CD1c-positive myeloid dendritic cell (primary cell): Measurements from ENCODE around the gene VPS54.

ENCODE experiments used
- DNase-seq: peaks from one replicate; pipeline ENCODE4 v3.0.0-alpha.2; 2016; ENCODE audit errors: extremely low spot score

VPS54 gene

DNA sequence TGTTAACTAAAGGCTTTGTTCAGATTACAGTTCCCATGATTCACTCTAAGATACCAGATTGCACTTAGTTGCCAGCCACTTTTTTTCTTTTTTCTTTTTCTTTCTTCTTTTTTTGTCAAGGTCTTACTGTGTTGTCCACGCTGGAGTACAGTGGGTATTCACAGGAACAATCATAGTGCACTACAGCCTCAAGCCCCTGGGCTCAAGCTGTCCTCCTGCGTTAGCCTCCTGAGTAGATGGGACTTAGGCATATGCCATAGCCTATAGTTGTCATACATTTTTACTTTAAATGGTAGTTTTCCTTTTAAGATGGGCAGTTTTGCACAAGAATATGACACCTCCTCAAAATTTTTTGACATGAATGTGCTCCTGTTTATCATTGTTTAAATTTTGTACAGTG lies 175.4 kb downstream of the VPS54 start:
- DNase-seq: no peak

DNA sequence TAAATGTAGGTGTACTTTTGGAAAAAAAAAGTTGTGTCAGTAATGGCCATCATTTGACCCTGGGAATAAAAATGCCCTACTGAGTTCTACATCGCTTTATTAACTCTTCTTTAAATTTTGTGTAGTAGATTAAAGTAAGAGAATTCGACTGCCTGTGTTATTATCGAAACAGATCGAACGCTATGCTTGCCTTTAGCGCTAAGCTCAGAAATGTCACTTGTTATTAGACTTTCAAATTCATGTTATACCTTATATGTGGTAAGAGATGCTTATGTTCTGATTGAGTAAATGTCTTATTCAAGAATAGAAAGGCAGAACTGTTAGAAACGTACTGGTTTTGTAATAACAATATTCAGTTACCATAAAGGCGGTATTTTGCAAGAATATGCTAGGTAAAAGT lies 176.1 kb downstream of the VPS54 start:
- no peak for DNase-seq

DNA sequence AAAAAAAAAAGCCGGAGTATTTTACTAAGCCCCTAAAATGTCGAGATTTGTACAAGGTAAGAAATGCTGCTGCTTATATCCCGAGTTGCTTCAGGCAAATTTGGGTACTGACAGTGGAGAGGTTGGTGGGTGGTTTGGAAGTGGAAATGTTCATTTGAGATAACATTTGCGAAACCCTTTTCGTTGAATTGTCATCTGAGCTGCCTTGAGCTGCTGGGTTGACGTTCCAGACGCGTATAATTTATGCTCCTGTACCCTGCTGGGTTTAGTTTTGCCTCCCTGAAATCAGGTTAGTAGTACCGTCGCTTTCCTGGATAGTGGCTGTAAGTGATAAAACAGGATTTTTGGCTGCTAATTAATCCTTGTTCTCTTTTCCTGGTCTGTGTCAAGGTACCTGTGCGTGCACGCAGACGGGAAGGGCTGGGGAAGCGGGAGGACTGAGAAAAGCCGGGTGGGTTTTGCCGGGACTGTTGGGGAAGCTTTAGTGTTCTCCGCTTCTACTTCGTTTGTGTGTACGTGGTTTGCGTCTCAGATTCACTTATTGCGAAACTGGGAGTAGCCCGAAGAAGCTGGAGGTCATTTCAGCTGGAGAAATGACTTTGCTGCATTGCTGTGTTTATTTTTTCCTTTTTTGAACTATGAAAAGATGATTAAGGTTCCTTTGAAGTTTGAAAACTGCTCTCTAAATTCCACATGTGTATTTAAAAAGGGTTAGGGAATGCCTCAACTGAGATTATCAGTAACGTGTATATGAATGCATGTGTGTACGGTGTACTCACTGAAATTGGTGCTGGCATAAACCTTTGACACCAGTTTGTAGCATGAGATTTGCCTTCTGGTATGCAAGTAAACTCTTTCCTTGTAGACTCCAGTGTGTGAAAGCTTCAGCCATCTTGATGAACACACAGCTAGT lies 176.8 kb downstream of the VPS54 start:
- DNase-seq: peak; percentile 54
